ENCODE measurements around the gene IFI16. TPM values are rescaled to one million over a fixed set of nuclear protein-coding genes. Genes with fewer than 3 reads are reported as not detected.

Gene IFI16
- total RNA-seq: 8.9 and 9.5 TPM in 2 replicates
- long read RNA-seq, transcript IFI16-205 (11 exons, 2,704 nt): major isoform, 5 of 10 reads
- long read RNA-seq, partial matches to known transcripts: 1 of 10 reads
- long read RNA-seq, other reads (novel, unspliced or antisense): 3 of 10 reads

DNA sequence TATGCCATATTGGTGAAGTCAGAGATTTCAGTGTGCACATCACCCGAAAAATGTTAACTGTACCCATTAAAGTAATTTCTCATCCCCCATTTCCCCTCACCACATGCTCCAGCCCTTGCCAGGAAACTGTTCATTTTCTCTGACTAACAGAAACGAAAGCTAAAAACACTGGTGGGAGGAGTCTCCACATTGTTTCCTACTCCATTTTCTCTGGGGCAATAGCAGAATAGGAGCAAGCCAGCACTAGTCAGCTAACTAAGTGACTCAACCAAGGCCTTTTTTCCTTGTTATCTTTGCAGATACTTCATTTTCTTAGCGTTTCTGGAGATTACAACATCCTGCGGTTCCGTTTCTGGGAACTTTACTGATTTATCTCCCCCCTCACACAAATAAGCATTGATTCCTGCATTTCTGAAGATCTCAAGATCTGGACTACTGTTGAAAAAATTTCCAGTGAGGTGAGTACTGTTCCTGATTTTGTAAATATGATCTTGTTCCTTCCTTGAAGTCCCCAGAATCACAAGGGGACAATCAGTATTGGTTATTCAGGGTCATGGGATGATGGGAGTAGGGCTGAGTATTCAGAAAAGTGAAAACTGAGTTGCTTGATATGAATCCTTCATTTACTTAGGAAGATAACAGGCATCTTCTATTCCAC, at the start of gene IFI16:
TSS of gene IFI16 (plus strand) at position 204 of the 658 bp plus-strand sequence. CDS start 4,774 bp downstream, outside the sequence.
- H3K36me3 Mint-ChIP-seq (ENCODE audit: insufficient read depth): no peaks in the 10 kb centered on the region
- H3K27ac Mint-ChIP-seq: peak within 1 kb of the TSS; percentile 25
- H3K9me3 Mint-ChIP-seq (ENCODE audit: low read depth): peaks cover 5% of the 10 kb centered on the region
- no peak for DNase-seq (ENCODE audit: low spot score, unreplicated experiment)
- peaks cover 32% of the 10 kb centered on the region for H3K4me1 Mint-ChIP-seq (ENCODE audit: low read depth)
- peak within 1 kb of the TSS; percentile 16 for H3K4me3 Mint-ChIP-seq (ENCODE audit: low read depth)
- TF ChIP-seq, protein P1, sequence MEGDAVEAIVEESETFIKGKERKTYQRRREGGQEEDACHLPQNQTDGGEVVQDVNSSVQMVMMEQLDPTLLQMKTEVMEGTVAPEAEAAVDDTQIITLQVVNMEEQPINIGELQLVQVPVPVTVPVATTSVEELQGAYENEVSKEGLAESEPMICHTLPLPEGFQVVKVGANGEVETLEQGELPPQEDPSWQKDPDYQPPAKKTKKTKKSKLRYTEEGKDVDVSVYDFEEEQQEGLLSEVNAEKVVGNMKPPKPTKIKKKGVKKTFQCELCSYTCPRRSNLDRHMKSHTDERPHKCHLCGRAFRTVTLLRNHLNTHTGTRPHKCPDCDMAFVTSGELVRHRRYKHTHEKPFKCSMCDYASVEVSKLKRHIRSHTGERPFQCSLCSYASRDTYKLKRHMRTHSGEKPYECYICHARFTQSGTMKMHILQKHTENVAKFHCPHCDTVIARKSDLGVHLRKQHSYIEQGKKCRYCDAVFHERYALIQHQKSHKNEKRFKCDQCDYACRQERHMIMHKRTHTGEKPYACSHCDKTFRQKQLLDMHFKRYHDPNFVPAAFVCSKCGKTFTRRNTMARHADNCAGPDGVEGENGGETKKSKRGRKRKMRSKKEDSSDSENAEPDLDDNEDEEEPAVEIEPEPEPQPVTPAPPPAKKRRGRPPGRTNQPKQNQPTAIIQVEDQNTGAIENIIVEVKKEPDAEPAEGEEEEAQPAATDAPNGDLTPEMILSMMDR (IDR thresholded peaks at IDR 0.05; ENCODE audit: unreplicated experiment): no peak
- no peaks in the 10 kb centered on the region for H3K27me3 Mint-ChIP-seq

DNA sequence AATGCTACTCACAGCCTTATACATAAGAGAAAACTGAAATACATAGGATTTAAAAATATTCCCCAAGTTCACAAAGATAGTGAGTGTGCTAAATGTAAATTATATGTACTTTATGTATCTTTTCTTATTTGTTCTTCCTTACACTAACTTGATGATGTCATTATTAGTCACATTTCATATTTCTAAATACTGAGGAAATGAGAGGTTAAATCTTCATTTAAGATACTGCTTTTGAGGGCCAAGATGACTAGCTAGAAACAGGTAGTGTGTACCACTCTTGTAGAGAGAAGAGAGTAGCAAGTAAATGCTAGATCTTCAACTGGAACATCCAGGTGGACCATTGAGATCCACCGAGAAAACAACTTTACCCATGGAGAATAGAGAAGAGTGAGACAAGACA, 48.5 kb upstream of the IFI16 start:
- Mint-ChIP-seq H3K36me3 (ENCODE audit: insufficient read depth) (no peaks in the 10 kb centered on the region), H3K9me3 (ENCODE audit: low read depth) (peaks cover 5% of the 10 kb centered on the region), H3K4me3 (ENCODE audit: low read depth) (no peak overlapping the region), H3K27me3 (peaks cover 43% of the 10 kb centered on the region), H3K4me1 (ENCODE audit: low read depth) (peaks cover 9% of the 10 kb centered on the region), H3K27ac (no peak overlapping the region)
- no peak for DNase-seq (ENCODE audit: low spot score, unreplicated experiment)
- TF ChIP-seq, protein P1 (IDR thresholded peaks at IDR 0.05; ENCODE audit: unreplicated experiment): no peak

GRCh38 chr1:158962983-158963382, 46.7 kb upstream of the IFI16 start:
- Mint-ChIP-seq H3K36me3 (ENCODE audit: insufficient read depth) (no peaks in the 10 kb centered on the region), H3K4me1 (ENCODE audit: low read depth) (peaks cover 9% of the 10 kb centered on the region), H3K27me3 (peaks cover 43% of the 10 kb centered on the region), H3K4me3 (ENCODE audit: low read depth) (no peak overlapping the region), H3K27ac (no peak overlapping the region), H3K9me3 (ENCODE audit: low read depth) (peaks cover 10% of the 10 kb centered on the region)
- TF ChIP-seq, protein P1 (IDR thresholded peaks at IDR 0.05; ENCODE audit: unreplicated experiment): no peak
- DNase-seq (ENCODE audit: low spot score, unreplicated experiment): no peak

GRCh38 chr1:158969166-158969565, 40.5 kb upstream of the IFI16 start:
- H3K27me3 Mint-ChIP-seq: peaks cover 19% of the 10 kb centered on the region
- H3K4me3 Mint-ChIP-seq (ENCODE audit: low read depth): no peak overlapping the region
- no peak for DNase-seq (ENCODE audit: low spot score, unreplicated experiment)
- TF ChIP-seq, protein P1 (IDR thresholded peaks at IDR 0.05; ENCODE audit: unreplicated experiment): no peak
- no peaks in the 10 kb centered on the region for H3K36me3 Mint-ChIP-seq (ENCODE audit: insufficient read depth)
- H3K4me1 Mint-ChIP-seq (ENCODE audit: low read depth): no peaks in the 10 kb centered on the region
- H3K27ac Mint-ChIP-seq: no peak overlapping the region
- peaks cover 10% of the 10 kb centered on the region for H3K9me3 Mint-ChIP-seq (ENCODE audit: low read depth)

- TF ChIP-seq, protein P1 (IDR thresholded peaks at IDR 0.05; ENCODE audit: unreplicated experiment): no peak
- Mint-ChIP-seq H3K4me3 (ENCODE audit: low read depth) (no peak overlapping the region), H3K9me3 (ENCODE audit: low read depth) (peaks cover 10% of the 10 kb centered on the region), H3K27me3 (peaks cover 12% of the 10 kb centered on the region), H3K27ac (no peak overlapping the region), H3K4me1 (ENCODE audit: low read depth) (no peaks in the 10 kb centered on the region), H3K36me3 (ENCODE audit: insufficient read depth) (no peaks in the 10 kb centered on the region)
- DNase-seq (ENCODE audit: low spot score, unreplicated experiment): no peak
Observed at GRCh38 chr1:158969855-158970254, 39.9 kb upstream of the IFI16 start.
